BLaER1 (cell line): ENCODE measurements around the gene CMA1.

Source experiments
- H3K27ac ChIP-seq: shearing (Covaris generic); formaldehyde crosslinking; 2 replicates; pipeline ENCODE4 v1.8.1; 2022
- H3K27me3 ChIP-seq: shearing (Covaris generic); formaldehyde crosslinking; 2 replicates; pipeline ENCODE4 v1.8.1; 2022
- H3K36me3 ChIP-seq: shearing (Covaris generic); formaldehyde crosslinking; 2 replicates; pipeline ENCODE4 v1.8.1; 2022
- H3K4me1 ChIP-seq: shearing (Covaris generic); formaldehyde crosslinking; 2 replicates; pipeline ENCODE4 v1.8.1; 2022
- H3K4me2 ChIP-seq: shearing (Covaris generic); formaldehyde crosslinking; 2 replicates; pipeline ENCODE4 v1.8.1; 2022
- H3K4me3 ChIP-seq: shearing (Covaris generic); formaldehyde crosslinking; 2 replicates; pipeline ENCODE4 v1.8.1; 2022
- H3K9ac ChIP-seq: shearing (Covaris generic); formaldehyde crosslinking; 2 replicates; pipeline ENCODE4 v1.8.1; 2022
- H3K9me3 ChIP-seq: shearing (Covaris generic); formaldehyde crosslinking; 2 replicates; pipeline ENCODE4 v1.8.1; 2022
- H4K20me1 ChIP-seq: shearing (Covaris generic); formaldehyde crosslinking; 2 replicates; pipeline ENCODE4 v1.8.1; 2022
- Cebpa-rat ChIP-seq: shearing (Covaris generic); IDR thresholded peaks from 2 replicates; pipeline ENCODE4 v1.8.1; 2022

Gene CMA1

DNA sequence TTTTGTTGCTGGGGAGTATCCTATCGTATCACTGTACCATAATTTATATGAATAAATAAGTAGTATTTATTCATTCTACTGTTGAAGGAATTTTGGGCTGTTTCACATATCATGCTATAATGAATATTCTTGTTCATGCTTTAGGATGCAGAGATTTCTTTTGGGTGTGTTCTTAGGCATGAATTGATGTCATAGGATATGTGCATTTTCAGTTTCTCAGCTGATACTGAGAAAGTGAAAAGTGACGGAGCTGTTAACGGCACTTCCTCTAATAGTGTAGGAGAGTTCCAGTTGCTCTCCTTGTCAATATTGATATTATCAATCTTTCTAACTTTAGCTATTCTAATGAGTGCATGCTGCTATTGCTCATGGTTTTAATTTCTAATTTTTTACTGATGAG is 42.3 kb downstream of the CMA1 start:
- Histone ChIP-seq H3K9me3 (no peaks in the 10 kb centered on the region), H4K20me1 (no peaks in the 10 kb centered on the region), H3K4me1 (no peaks in the 10 kb centered on the region), H3K27ac (no peak overlapping the region), H3K9ac (no peak overlapping the region), H3K27me3 (no peaks in the 10 kb centered on the region), H3K4me3 (no peak overlapping the region), H3K36me3 (no peaks in the 10 kb centered on the region), H3K4me2 (no peak overlapping the region)
- TF ChIP-seq Cebpa-rat = no peak

DNA sequence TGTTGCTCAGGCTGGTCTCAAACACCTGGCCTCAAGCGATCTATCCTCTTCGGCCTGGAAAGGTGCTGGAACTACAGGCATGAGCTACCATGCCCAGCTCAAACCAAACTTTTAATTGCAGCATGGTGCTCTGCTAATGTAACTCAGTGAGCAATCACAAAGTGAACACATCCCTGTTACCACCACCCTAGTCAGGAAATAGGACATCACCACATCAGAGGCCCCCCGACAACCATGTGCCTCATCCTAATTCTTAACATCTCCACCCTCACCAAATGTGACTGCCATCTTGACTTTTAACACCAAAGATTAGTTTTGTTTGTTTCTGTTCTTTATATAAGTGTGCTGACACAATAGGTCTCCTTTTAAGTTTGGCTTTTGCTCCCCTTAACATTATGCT is 42.7 kb downstream of the CMA1 start:
- Histone ChIP-seq H3K36me3 (no peaks in the 10 kb centered on the region), H3K27ac (no peak overlapping the region), H3K27me3 (no peaks in the 10 kb centered on the region), H3K4me3 (no peak overlapping the region), H4K20me1 (no peaks in the 10 kb centered on the region), H3K9ac (no peak overlapping the region), H3K4me2 (no peak overlapping the region), H3K9me3 (no peaks in the 10 kb centered on the region), H3K4me1 (0 out of 2 replicates have a peak, but pooled peaks cover under 1% of the 10 kb centered on the region)
- TF ChIP-seq Cebpa-rat = no peak

DNA sequence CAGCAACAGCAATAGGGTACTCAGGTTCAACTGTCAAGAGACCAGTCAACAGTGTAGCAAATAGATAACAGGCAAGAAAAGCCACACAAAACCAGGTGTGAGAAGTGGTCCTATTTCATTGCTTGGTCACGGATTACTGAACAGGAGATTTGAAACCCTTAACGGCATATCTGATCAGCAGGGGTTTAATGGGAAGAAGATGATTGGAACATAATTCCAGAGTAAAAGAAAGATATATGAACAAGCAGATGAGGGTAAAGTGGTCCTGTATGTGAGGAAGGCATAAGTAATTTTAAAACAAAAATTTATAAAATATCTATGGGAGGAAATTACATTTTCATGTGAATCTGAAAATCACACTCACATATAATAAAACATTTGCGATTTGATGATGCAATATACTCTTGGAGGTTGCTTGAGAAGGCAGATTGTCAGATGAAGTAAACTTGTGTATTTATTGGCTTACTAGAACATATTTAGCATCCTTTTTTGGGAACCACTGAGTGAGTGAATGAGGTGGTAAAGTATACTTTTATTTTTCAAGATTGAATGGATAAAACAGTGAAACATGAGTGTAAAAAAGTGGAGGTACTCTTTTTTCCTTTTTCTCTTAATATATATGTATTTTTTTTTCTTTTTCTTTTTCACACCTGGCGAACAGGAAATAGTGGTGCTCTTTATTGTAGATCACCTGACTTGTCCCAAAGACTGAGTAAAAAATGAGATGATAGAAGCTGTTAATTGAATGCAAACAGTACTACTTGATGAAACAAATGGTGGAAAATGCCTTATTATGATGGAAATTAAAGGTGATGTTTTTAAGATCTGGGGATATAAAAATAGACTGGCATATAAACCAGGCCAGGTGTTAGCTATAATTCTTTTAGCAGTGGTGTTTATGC is 43.9 kb downstream of the CMA1 start:
- Histone ChIP-seq H3K27ac (no peak overlapping the region), H3K4me1 (peaks cover 13% of the 10 kb centered on the region), H3K9me3 (no peaks in the 10 kb centered on the region), H3K36me3 (no peaks in the 10 kb centered on the region), H3K4me3 (no peak overlapping the region), H4K20me1 (no peaks in the 10 kb centered on the region), H3K9ac (no peak overlapping the region), H3K4me2 (no peak overlapping the region), H3K27me3 (no peaks in the 10 kb centered on the region)
- TF ChIP-seq Cebpa-rat = no peak

DNA sequence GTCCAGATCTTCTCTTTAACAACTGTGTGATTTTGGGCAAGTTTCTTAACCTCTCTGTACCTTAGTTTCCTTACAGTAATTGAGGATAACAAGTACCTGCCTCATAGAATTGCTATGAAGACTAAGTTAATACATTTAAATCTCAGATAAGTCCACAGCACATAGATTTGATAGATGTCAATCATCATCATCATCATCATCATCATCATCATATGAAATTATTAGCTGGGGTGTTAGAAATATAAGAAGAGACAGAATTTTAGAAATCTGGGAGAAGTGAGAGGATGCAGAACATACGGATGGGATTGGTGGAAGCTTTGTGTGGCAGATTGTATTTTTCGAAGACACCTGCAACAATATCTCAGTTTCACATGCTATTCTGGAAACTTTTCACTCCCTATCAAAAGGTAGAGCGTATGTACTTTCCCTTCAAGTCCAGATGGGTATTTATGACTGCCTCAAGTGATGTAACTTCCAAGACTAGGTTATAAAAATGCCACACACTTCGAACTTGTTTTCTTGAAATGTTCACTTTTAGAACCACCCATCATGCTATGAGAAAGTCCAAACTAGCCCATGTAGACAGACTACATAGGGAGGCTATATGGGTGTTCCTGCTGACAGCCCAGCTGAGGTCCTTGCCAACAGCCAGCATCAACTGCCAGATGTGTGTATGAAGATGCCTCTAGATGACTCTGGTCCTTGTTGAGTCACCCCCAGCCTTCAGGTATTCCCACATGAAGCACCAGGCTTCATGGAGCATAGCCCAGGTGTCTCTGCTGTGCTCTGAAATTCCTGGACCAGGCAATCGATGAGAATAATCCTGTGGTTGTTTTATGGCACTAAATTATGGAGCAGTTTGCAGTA is 44.8 kb downstream of the CMA1 start:
- Histone ChIP-seq H3K27me3 (no peaks in the 10 kb centered on the region), H3K4me3 (no peak overlapping the region)

DNA sequence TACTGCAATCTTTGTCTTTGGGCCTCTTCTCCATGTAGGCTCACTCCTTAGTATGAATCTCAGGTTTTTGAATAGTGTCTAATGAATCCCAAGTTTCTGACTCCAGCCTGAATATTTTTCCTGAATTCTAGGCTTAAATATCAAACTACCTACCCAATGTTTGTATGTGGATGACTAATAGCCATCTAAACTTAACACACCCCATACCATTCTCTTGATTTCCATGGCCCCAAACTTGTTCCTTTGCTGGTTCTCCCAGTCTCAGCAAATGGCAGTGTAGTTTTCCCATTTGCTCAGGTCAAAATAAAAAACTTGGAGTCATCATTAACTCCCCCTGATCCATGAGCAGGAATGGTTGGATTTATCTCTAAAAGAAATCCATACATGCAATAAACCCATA is 46.7 kb downstream of the CMA1 start:
- Histone ChIP-seq H3K27me3 (no peaks in the 10 kb centered on the region), H3K4me3 (no peak overlapping the region), H3K4me1 (peaks cover 28% of the 10 kb centered on the region), H3K9ac (no peak overlapping the region), H3K4me2 (no peak overlapping the region), H3K36me3 (no peaks in the 10 kb centered on the region), H4K20me1 (no peaks in the 10 kb centered on the region), H3K27ac (no peak overlapping the region), H3K9me3 (no peaks in the 10 kb centered on the region)
- TF ChIP-seq Cebpa-rat = no peak

More for the DNA sequence above, 44.8 kb downstream of the CMA1 start:
- Histone ChIP-seq H4K20me1 (no peaks in the 10 kb centered on the region), H3K9me3 (no peaks in the 10 kb centered on the region), H3K27ac (no peak overlapping the region), H3K4me2 (no peak overlapping the region), H3K36me3 (no peaks in the 10 kb centered on the region), H3K9ac (no peak overlapping the region), H3K4me1 (peaks cover 22% of the 10 kb centered on the region)
- no peak for TF ChIP-seq Cebpa-rat

DNA sequence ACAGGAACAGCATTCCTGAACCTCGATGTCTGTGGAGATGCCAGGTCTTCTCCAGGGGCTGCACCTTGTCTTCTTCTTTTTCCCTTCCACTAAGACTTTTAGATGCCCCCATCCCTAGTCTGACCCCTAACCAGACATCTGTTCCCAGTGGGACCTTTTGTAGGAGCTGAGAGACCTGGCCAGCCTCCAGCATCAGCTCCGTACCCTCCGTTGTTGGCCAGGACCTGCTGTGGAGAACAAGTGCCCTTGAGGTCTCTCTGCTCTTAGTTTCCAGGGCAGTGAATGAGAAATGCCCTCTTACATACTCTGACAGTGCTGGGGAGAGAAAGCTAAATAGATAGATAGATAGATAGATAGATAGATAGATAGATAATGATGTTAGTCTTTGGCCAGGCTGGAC is 48.7 kb downstream of the CMA1 start:
- no peak overlapping the region for H3K9ac ChIP-seq
- H3K9me3 ChIP-seq = peaks cover 9% of the 10 kb centered on the region
- TF ChIP-seq Cebpa-rat = no peak
- peak overlapping the region; percentile 15; the same call in 1 of the 2 replicates for H3K27ac ChIP-seq
- H4K20me1 ChIP-seq = no peaks in the 10 kb centered on the region
- H3K4me1 ChIP-seq = peaks cover 28% of the 10 kb centered on the region
- H3K27me3 ChIP-seq = no peaks in the 10 kb centered on the region
- H3K4me2 ChIP-seq = peak overlapping the region; percentile 61; the same call in 1 of the 2 replicates
- H3K36me3 ChIP-seq = 0 out of 2 replicates have a peak, but pooled peaks cover 5% of the 10 kb centered on the region
- no peak overlapping the region for H3K4me3 ChIP-seq

DNA sequence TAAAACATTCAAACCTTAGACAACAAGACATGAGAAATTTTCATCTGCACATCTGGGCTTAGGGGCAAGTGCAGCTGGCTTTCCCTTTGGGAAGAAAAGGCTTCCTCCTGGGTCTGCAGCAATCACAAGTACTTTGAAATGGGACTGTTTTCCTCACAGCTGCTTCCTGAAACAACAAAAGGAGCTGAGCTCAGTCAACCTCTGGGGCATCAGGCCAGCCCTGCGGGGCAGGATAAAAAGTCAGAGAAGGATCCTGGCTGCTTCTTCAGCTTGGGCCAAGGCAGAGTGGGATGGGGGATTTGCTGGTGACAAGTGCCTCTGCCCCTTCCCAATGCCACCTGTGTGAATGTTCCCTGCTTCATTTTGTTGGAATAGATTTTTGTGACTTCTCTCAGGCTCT is 49.3 kb downstream of the CMA1 start:
- no peaks in the 10 kb centered on the region for H3K27me3 ChIP-seq
- peaks cover 15% of the 10 kb centered on the region for H3K9me3 ChIP-seq

DNA sequence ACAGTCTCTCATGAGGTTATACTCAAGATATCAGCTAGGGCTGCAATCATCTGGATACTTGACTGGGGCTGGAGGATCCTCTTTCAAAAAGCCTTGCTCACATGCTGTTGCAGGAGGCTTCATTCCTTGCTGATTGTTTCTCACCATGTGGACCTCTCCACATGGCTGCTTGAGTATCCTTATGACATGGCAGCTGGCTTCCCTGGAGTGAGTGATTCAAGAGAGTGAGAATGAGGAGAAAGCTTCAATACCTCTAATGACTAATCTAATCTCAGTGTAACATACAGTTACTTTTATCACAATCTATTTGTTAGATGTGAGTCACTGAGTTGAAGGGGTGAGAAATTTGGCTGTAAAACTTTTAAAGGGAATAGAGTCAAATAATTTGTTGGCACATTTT is 51.1 kb downstream of the CMA1 start:
- no peaks in the 10 kb centered on the region for H3K27me3 ChIP-seq
- H3K9me3 ChIP-seq = peaks cover 24% of the 10 kb centered on the region
- H4K20me1 ChIP-seq = no peaks in the 10 kb centered on the region
- no peak overlapping the region for H3K9ac ChIP-seq
- H3K36me3 ChIP-seq = peaks cover 10% of the 10 kb centered on the region; the same call in 1 of the 2 replicates
- peaks cover 28% of the 10 kb centered on the region for H3K4me1 ChIP-seq
- TF ChIP-seq Cebpa-rat = no peak
- H3K27ac ChIP-seq = no peak overlapping the region
- no peak overlapping the region for H3K4me3 ChIP-seq
- H3K4me2 ChIP-seq = no peak overlapping the region

More for the DNA sequence above, 49.3 kb downstream of the CMA1 start:
- 0 out of 2 replicates have a peak, but pooled peaks cover 6% of the 10 kb centered on the region for H3K36me3 ChIP-seq
- no peak overlapping the region; the same call in 1 of the 2 replicates for H3K27ac ChIP-seq
- H3K4me1 ChIP-seq = peaks cover 28% of the 10 kb centered on the region
- H3K4me2 ChIP-seq = peak overlapping the region; percentile 61
- no peaks in the 10 kb centered on the region for H4K20me1 ChIP-seq
- H3K9ac ChIP-seq = no peak overlapping the region
- TF ChIP-seq Cebpa-rat = no peak
- H3K4me3 ChIP-seq = no peak overlapping the region
